ENCODE data around the gene RPL28. TPM values are rescaled to one million over a fixed set of nuclear protein-coding genes. Genes with fewer than 3 reads are reported as not detected.

The RPL28 gene
- total RNA-seq, 2 donors from 2014 or later: 1,672 to 1,902 TPM

DNA sequence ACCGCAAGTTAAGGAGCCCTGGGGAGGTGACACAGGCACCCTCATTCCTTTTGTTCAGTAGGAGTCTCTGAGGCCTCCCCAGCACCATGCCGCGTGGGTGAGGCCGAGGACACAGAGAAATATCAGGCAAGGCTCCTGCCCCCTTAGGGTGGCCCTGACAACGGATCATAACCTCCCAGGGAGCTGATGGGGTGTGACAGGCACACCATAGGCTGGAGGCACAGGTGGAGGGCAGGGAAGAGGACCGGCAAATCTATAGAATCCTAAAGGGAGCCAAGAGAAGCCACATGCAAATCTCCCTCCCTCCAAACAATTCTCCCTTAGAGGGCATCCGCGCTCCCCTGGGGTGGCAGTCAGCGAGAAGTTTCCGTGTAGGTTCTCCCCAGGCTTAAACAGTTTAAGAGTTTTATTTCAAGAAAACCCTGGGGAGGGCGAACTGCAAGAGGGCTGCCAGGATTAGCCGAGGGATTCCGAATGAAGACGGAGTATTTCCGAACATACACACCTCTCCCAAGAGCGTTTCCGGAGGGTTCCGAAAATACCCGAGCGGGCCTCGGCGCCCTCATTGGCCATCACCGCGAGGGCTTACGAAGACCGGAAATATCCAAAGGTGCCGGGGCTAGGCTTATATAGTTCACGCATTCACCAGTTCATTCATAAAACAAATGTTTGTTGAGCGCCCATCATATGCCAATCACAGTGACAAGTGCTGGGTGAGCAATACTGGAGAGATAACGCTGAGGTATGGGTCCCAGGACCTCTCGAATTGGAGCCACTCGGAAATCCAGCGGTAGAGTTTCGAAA lies 610 bp upstream of the RPL28 start:
- Histone ChIP-seq H3K9ac (ENCODE audit: extremely low read depth, low read length, poor library complexity, severe bottlenecking) (peak overlapping the region; percentile 88), H3K27me3 (ENCODE audit: control insufficient read depth, insufficient read depth, low read length, poor library complexity, severe bottlenecking) (no peaks in the 10 kb centered on the region), H3K36me3 (ENCODE audit: control insufficient read depth, insufficient read depth, low read length) (peaks cover 38% of the 10 kb centered on the region), H3K27ac (ENCODE audit: low read depth, low read length) (peak overlapping the region; percentile 74), H3K4me3 (ENCODE audit: low read length) (peak overlapping the region; percentile 99), H3K4me1 (ENCODE audit: control insufficient read depth, insufficient read depth, low read length) (peaks cover 21% of the 10 kb centered on the region), H3K9me3 (ENCODE audit: control insufficient read depth, low read length) (peaks cover 3% of the 10 kb centered on the region)
- 7 to 10% methylated on average over 26 to 34 of the region's 34 CpGs for WGBS, 2 experiments (ENCODE audit: insufficient coverage in 1 of 2, insufficient read length in 1 of 2)
- H3K9me3 Mint-ChIP-seq: no peaks in the 10 kb centered on the region
- peak overlapping the region; percentile 98 for H3K4me3 Mint-ChIP-seq
- peaks cover 41% of the 10 kb centered on the region for H3K36me3 Mint-ChIP-seq (ENCODE audit: low read depth)
- H3K27ac Mint-ChIP-seq: peak overlapping the region; percentile 97
- peaks cover 36% of the 10 kb centered on the region for H3K4me1 Mint-ChIP-seq
- TF ChIP-seq, protein P1, sequence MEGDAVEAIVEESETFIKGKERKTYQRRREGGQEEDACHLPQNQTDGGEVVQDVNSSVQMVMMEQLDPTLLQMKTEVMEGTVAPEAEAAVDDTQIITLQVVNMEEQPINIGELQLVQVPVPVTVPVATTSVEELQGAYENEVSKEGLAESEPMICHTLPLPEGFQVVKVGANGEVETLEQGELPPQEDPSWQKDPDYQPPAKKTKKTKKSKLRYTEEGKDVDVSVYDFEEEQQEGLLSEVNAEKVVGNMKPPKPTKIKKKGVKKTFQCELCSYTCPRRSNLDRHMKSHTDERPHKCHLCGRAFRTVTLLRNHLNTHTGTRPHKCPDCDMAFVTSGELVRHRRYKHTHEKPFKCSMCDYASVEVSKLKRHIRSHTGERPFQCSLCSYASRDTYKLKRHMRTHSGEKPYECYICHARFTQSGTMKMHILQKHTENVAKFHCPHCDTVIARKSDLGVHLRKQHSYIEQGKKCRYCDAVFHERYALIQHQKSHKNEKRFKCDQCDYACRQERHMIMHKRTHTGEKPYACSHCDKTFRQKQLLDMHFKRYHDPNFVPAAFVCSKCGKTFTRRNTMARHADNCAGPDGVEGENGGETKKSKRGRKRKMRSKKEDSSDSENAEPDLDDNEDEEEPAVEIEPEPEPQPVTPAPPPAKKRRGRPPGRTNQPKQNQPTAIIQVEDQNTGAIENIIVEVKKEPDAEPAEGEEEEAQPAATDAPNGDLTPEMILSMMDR (conservative IDR thresholded peaks at IDR 0.05): no peak
- H3K27me3 Mint-ChIP-seq (ENCODE audit: insufficient read depth): peaks cover 18% of the 10 kb centered on the region
- peak; percentile 99 for DNase-seq

GRCh38 chr19:55386493-55386971 lies 800 bp downstream of the RPL28 start:
- H3K36me3 ChIP-seq (ENCODE audit: control insufficient read depth, insufficient read depth, low read length): peaks cover 49% of the 10 kb centered on the region
- H3K27ac Mint-ChIP-seq: peak overlapping the region; percentile 97
- peaks cover 21% of the 10 kb centered on the region for H3K4me1 ChIP-seq (ENCODE audit: control insufficient read depth, insufficient read depth, low read length)
- DNase-seq: no peak
- TF ChIP-seq, protein P1 (conservative IDR thresholded peaks at IDR 0.05): no peak
- H3K9ac ChIP-seq (ENCODE audit: extremely low read depth, low read length, poor library complexity, severe bottlenecking): peak overlapping the region; percentile 88
- no peaks in the 10 kb centered on the region for H3K27me3 ChIP-seq (ENCODE audit: control insufficient read depth, insufficient read depth, low read length, poor library complexity, severe bottlenecking)
- H3K9me3 ChIP-seq (ENCODE audit: control insufficient read depth, low read length): peaks cover 3% of the 10 kb centered on the region
- peaks cover 43% of the 10 kb centered on the region for H3K36me3 Mint-ChIP-seq (ENCODE audit: low read depth)
- no peak overlapping the region for H3K27ac ChIP-seq (ENCODE audit: low read depth, low read length)
- H3K9me3 Mint-ChIP-seq: no peaks in the 10 kb centered on the region
- 3 to 5% methylated on average over 8 to 33 of the region's 33 CpGs for WGBS, 2 experiments (ENCODE audit: insufficient coverage in 1 of 2, insufficient read length in 1 of 2)
- H3K27me3 Mint-ChIP-seq (ENCODE audit: insufficient read depth): peaks cover 12% of the 10 kb centered on the region
- H3K4me3 ChIP-seq (ENCODE audit: low read length): peak overlapping the region; percentile 99
- peak overlapping the region; percentile 98 for H3K4me3 Mint-ChIP-seq
- H3K4me1 Mint-ChIP-seq: peaks cover 43% of the 10 kb centered on the region

- peak overlapping the region; percentile 99 for H3K4me3 ChIP-seq (ENCODE audit: low read length)
- H3K27me3 Mint-ChIP-seq (ENCODE audit: insufficient read depth): no peaks in the 10 kb centered on the region
- H3K4me3 Mint-ChIP-seq: peak overlapping the region; percentile 98
- no peaks in the 10 kb centered on the region for H3K27me3 ChIP-seq (ENCODE audit: control insufficient read depth, insufficient read depth, low read length, poor library complexity, severe bottlenecking)
- no peaks in the 10 kb centered on the region for H3K9me3 Mint-ChIP-seq
- no peak for DNase-seq
- peaks cover 21% of the 10 kb centered on the region for H3K4me1 ChIP-seq (ENCODE audit: control insufficient read depth, insufficient read depth, low read length)
- 92 to 93% methylated on average over 10 to 24 of the region's 24 CpGs for WGBS, 2 experiments (ENCODE audit: insufficient coverage in 1 of 2, insufficient read length in 1 of 2)
- peaks cover 49% of the 10 kb centered on the region for H3K36me3 ChIP-seq (ENCODE audit: control insufficient read depth, insufficient read depth, low read length)
- peaks cover 46% of the 10 kb centered on the region for H3K4me1 Mint-ChIP-seq
- H3K9ac ChIP-seq (ENCODE audit: extremely low read depth, low read length, poor library complexity, severe bottlenecking): no peak overlapping the region
- TF ChIP-seq, protein P1 (conservative IDR thresholded peaks at IDR 0.05): no peak
- H3K27ac Mint-ChIP-seq: no peak overlapping the region
- no peak overlapping the region for H3K27ac ChIP-seq (ENCODE audit: low read depth, low read length)
- H3K9me3 ChIP-seq (ENCODE audit: control insufficient read depth, low read length): no peaks in the 10 kb centered on the region
- peaks cover 43% of the 10 kb centered on the region for H3K36me3 Mint-ChIP-seq (ENCODE audit: low read depth)
Measured at GRCh38 chr19:55387736-55388497, 2.2 kb downstream of the RPL28 start.
